ENCODE data around the gene BIVM.

Gene BIVM

DNA sequence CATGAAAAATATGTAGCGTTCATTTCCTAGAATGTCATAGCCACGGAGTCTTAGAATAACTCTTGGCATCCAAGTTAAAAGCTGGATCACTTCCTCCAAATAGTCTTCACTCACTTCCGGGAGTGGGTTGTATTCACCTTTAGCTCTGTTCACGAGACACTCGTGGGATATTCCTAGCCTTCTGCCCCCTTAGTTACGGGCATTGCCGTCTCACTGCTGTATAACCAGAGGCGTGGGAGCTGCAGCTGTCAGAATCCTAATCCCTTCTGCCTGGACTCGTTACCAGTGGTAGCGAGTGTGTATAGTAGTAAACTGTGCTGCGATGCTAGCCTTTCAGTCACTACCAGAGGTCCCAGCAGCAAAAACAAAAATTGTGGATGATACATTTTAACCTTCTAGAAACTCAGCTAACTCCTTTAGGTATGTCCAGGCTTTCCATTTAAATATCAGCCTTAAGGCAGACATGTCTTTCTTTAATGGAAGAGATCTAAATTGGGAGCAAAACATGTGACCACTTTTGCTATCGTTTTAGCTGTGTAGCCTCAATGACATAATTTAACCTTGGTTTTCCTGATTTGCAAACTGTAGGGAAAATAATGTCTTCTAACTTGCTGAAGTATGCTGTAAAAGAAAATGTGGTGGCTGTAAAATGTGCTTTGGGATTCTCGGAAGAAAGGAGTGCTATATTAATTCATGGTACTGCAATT is 81.0 kb downstream of the BIVM start:
- DNase-seq (ENCODE audit: low read depth in 1 of 2, low spot score in 1 of 2) = no peak
- TF ChIP-seq JUND (IDR thresholded peaks at IDR 0.05; ENCODE audit: low read depth) = no peak
- in situ Hi-C loops (cut with HindIII; ENCODE audit: low pct_unique_long_range_greater_than_20kb, low sequenced_read_pairs) = no loop called here

DNA sequence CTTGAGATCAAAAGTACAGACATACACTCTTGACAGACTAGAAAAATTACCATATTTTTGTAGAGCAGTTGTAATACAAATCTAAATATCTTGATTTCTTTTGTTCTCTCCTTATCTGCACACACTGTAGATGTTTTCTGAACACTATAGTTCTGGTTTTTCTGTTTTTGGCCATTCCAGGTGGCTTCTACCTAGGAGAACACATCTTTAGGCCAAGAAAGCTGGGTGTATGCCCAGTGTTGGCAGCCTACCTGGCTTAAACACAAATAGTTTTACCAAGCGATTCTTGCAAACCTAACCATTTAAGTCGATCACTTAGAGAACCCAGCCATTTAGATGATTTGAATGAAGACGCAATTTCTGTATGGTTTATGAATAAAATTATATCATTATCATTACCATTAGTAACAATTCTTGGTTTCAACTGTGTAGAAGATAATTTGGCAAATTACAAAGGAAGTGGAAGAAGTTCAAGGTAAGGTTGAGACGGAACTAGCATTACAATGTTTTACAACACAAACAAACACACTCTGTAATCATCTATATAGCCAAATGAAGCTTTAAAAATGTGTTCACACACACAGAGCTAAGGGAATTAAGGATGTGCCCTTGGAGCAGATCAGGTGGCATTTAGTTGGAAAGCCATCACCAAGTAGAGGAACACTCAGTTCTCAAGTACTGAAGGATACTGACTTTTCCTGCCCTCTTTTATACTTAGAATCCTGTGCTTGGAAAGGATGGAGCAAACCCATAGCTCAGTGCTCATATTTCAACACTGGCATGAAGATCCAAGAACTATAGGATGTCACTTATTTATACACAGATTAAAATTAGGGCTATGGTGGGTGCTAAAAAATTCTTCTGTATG is 83.1 kb downstream of the BIVM start:
- no peak for TF ChIP-seq JUND (IDR thresholded peaks at IDR 0.05; ENCODE audit: low read depth)
- no peak for DNase-seq (ENCODE audit: low read depth in 1 of 2, low spot score in 1 of 2)
- in situ Hi-C loops (cut with HindIII; ENCODE audit: low pct_unique_long_range_greater_than_20kb, low sequenced_read_pairs) = no loop called here

Measured in T47D (cell line).